OCI-LY3 (cell line): ENCODE measurements around the gene DHX8.
"Not testable (repeated sequence)": the region's sequence is repeated elsewhere in the genome, so short reads cannot be mapped to it uniquely, and the experiment has no call there.

Source experiments
- H2AFZ ChIP-seq: fragments of 200-600, 300-600 bp; shearing (Covaris generic); 2 replicates; pipeline ENCODE4 v1.6.0; 2014; ENCODE audit warnings: antibody characterized with exemption, low read depth, low read length
- H3K27ac ChIP-seq: fragments of 200-600, 300-600 bp; sonication (generic); 2 replicates; pipeline ENCODE4 v1.5.1; 2014; ENCODE audit warnings: mild to moderate bottlenecking, low read length, moderate library complexity, mixed read lengths
- H3K27me3 ChIP-seq: fragments of 200-600, 300-600 bp; sonication (generic); 2 replicates; pipeline ENCODE4 v1.6.1; 2014; ENCODE audit warnings: low read depth, low read length, mixed read lengths
- H3K36me3 ChIP-seq: fragments of 200-600, 300-600 bp; sonication (generic); replicated peaks from 2 replicates; pipeline ENCODE3; 2014; ENCODE audit warnings: low read depth, low read length, mixed read lengths
- H3K4me1 ChIP-seq: fragments of 300-600, 200-600 bp; sonication (generic); 2 replicates; pipeline ENCODE4 v1.6.1; 2014; ENCODE audit warnings: low read length, mixed read lengths
- H3K4me2 ChIP-seq: fragments of 200-600, 300-600 bp; sonication (generic); 2 replicates; pipeline ENCODE4 v1.6.1; 2014; ENCODE audit warnings: low read length, mixed read lengths
- H3K4me3 ChIP-seq: fragments of 300-600, 200-600 bp; sonication (generic); 2 replicates; pipeline ENCODE4 v1.5.1; 2014; ENCODE audit warnings: antibody characterized with exemption, mild to moderate bottlenecking, low read length, moderate library complexity
- H3K79me2 ChIP-seq: fragments of 300-600, 200-600 bp; shearing (Covaris generic); 2 replicates; pipeline ENCODE4 v1.6.1; 2014; ENCODE audit warnings: mild to moderate bottlenecking, low read length, mixed read lengths
- H3K9ac ChIP-seq: fragments of 300-600, 200-600 bp; shearing (Covaris generic); 2 replicates; pipeline ENCODE4 v1.6.0; 2014; ENCODE audit warnings: mild to moderate bottlenecking, low read length, moderate library complexity
- H3K9me3 ChIP-seq: fragments of 200-600, 300-600 bp; shearing (Covaris generic); 2 replicates; pipeline ENCODE4 v1.6.1; 2014; ENCODE audit warnings: low read length, mixed read lengths; ENCODE audit not compliant: insufficient read depth
- H4K20me1 ChIP-seq: fragments of 200-600, 300-600 bp; sonication (generic); 2 replicates; pipeline ENCODE4 v1.6.1; 2016; ENCODE audit warnings: low read length, mixed read lengths; ENCODE audit not compliant: insufficient read depth
- EZH2phosphoT487 ChIP-seq: fragments of 200-600 bp; shearing (Covaris generic); IDR thresholded peaks from 2 replicates; pipeline ENCODE4 v1.6.1; 2018; ENCODE audit warnings: antibody characterized with exemption, mixed run types, low read depth
- TF ChIP-seq, protein P1 (sequence below): fragments of 200-600, 300-600 bp; sonication (generic); IDR thresholded peaks from 2 replicates; pipeline ENCODE4 v1.5.1; 2014; ENCODE audit warnings: antibody characterized with exemption, low read length, low read depth

Gene DHX8

DNA sequence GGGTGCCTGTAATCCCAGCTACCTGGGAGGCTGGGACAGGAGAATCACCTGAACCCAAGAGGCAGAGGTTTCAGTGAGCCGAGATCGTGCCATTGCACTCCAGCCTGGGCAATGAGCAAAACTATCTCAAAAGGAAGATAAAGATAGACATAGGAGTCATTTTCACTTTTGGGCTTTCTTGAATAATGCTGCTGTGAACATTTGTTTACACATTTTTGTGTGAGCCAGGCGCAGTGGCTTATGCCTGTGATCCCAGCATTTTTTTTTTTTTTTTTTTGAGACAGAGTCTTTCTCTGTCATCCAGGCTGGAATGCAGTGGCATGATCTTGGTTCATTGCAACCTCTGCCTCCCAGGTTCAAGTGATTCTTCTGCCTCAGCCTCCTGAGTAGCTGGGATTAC lies 27.4 kb downstream of the DHX8 start:
- H3K27ac ChIP-seq, H3K27me3 ChIP-seq, H3K79me2 ChIP-seq, H3K4me3 ChIP-seq, H4K20me1 ChIP-seq, H3K4me2 ChIP-seq, H3K9me3 ChIP-seq, H3K9ac ChIP-seq, H2AFZ ChIP-seq: not testable (repeated sequence)
- Histone ChIP-seq H3K4me1 (peaks cover 33% of the 10 kb centered on the region), H3K36me3 (peaks cover 42% of the 10 kb centered on the region)

DNA sequence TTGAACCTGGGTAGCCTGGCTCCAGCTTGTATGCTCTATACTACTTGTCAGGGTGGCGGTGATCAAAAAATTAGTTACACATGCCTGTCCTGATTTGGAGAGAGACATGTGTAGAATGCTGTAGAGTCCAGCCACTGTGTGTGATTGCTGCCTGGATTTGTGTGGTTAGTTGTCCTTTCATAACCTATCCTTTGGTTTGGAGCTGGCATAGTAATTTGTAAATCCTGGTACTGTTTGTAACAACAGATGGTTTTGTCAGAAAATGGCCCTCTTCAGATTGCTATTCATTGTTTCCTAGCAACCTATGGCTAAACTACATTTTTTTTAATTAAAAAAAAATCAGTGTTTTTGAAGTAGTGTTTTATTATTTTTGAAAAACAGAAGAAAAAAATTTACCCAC lies 31.9 kb downstream of the DHX8 start:
- Histone ChIP-seq H3K9ac (no peak overlapping the region), H2AFZ (no peak overlapping the region), H4K20me1 (peaks cover 4% of the 10 kb centered on the region), H3K9me3 (no peaks in the 10 kb centered on the region), H3K4me1 (peaks cover 40% of the 10 kb centered on the region), H3K4me3 (no peak overlapping the region), H3K27ac (peak overlapping the region; percentile 36; the same call in 1 of the 2 replicates), H3K36me3 (peaks cover 36% of the 10 kb centered on the region), H3K4me2 (no peak overlapping the region), H3K27me3 (no peaks in the 10 kb centered on the region), H3K79me2 (no peaks in the 10 kb centered on the region; the same call in 1 of the 2 replicates)
- no peak for TF ChIP-seq EZH2phosphoT487
- TF ChIP-seq, protein P1, sequence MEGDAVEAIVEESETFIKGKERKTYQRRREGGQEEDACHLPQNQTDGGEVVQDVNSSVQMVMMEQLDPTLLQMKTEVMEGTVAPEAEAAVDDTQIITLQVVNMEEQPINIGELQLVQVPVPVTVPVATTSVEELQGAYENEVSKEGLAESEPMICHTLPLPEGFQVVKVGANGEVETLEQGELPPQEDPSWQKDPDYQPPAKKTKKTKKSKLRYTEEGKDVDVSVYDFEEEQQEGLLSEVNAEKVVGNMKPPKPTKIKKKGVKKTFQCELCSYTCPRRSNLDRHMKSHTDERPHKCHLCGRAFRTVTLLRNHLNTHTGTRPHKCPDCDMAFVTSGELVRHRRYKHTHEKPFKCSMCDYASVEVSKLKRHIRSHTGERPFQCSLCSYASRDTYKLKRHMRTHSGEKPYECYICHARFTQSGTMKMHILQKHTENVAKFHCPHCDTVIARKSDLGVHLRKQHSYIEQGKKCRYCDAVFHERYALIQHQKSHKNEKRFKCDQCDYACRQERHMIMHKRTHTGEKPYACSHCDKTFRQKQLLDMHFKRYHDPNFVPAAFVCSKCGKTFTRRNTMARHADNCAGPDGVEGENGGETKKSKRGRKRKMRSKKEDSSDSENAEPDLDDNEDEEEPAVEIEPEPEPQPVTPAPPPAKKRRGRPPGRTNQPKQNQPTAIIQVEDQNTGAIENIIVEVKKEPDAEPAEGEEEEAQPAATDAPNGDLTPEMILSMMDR = no peak

DNA sequence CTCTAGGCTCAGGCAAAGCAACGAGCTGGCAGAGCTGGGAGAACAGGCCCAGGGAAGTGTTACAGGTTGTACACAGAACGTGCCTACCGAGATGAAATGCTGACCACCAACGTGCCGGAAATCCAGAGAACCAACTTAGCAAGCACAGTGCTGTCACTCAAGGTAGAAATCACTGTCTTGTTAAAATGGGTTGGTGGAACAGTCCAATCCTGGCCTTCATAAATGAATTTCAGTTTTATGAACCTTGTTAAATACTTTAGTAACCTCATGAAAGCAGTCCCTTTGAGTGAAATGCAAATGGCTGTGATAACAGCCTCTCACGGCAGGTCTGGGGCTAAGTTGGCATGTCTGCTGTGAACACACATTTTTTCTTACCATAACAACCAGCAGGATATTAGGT lies 33.4 kb downstream of the DHX8 start:
- H2AFZ ChIP-seq = 0 out of 2 replicates have a peak overlapping the region, but pooled peaks have one; percentile 33

DNA sequence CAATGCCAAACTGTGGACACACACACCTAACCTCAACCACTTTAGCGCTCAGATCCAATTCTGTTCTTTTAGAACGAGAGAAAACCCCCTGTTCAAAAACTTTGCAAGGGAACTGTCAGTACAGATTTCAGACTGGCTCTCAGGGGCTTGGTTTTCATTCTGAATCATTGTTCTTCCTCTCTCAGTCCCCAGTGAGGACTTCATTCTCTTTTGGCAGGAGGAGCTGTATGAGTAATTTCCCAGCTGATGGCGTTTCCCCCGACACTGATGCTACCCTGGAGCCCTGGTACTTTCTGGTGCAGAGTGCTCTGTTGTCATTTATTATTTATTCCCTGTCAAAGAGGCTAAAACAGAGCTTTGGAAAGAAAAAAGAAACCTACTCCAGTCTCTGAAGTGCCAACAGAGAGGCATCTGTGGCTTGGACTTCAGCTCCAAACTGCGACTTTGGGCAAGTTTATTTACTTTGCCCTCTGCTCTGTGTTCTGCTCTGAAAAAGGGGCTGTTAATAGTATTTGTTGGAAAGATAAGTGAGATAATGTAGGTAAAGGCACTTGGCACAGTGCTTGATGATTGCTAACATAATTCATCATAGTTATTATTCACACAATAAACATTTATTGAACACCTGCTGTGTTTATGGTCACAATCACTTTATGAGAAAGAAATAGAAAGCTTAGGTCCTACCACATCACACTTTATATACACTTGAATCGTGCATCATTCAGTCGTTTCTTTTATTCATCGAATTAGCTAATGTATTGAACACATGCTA lies 34.0 kb downstream of the DHX8 start:
- H3K4me1 ChIP-seq = peaks cover 40% of the 10 kb centered on the region
- no peaks in the 10 kb centered on the region for H3K27me3 ChIP-seq
- H4K20me1 ChIP-seq = peaks cover 4% of the 10 kb centered on the region
- H3K79me2 ChIP-seq = no peaks in the 10 kb centered on the region; the same call in 1 of the 2 replicates
- H2AFZ ChIP-seq = no peak overlapping the region
- H3K27ac ChIP-seq = peak overlapping the region; percentile 96
- peak overlapping the region; percentile 87 for H3K4me2 ChIP-seq
- H3K4me3 ChIP-seq = peak overlapping the region; percentile 61
- peaks cover 39% of the 10 kb centered on the region for H3K36me3 ChIP-seq
- TF ChIP-seq EZH2phosphoT487 = no peak
- TF ChIP-seq, protein P1 = no peak
- H3K9ac ChIP-seq = peak overlapping the region; percentile 60
- H3K9me3 ChIP-seq = no peaks in the 10 kb centered on the region

More for the DNA sequence above, 33.4 kb downstream of the DHX8 start:
- Histone ChIP-seq H3K9ac (peak overlapping the region; percentile 60), H3K4me3 (peak overlapping the region; percentile 61), H3K27ac (peak overlapping the region; percentile 96), H3K4me2 (peak overlapping the region; percentile 87), H3K36me3 (peaks cover 42% of the 10 kb centered on the region), H3K9me3 (no peaks in the 10 kb centered on the region), H3K79me2 (no peaks in the 10 kb centered on the region; the same call in 1 of the 2 replicates), H3K4me1 (peaks cover 40% of the 10 kb centered on the region), H4K20me1 (peaks cover 4% of the 10 kb centered on the region), H3K27me3 (no peaks in the 10 kb centered on the region)
- TF ChIP-seq, protein P1 = no peak
